Cortex of kidney (tissue), 1 donor: ENCODE measurements around the gene BCL6B.

Source experiments
- DNase-seq: peaks from one replicate; lab custom pipeline; 2025; lab: John Stamatoyannopoulos, UW

Gene BCL6B

DNA sequence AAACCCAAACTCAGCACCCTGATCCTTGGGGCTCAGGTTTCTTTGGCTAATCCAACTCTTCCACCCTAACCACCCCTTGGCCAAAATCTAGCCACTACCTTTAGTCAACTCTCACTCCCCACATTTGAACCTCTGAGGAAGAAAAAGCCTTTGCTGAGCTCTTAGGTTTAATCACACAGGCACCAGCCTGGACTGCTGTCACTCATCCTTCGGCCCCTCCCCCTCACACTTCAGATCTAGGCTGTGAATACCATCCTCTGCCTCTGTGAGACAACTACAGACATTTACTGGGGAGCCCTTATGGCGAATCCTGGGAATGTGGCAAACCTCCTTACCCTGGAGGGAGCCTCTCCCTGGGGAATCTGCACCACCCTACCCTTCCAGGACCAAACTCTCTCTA lies 15.7 kb upstream of the BCL6B start:
- DNase-seq = no peak

DNA sequence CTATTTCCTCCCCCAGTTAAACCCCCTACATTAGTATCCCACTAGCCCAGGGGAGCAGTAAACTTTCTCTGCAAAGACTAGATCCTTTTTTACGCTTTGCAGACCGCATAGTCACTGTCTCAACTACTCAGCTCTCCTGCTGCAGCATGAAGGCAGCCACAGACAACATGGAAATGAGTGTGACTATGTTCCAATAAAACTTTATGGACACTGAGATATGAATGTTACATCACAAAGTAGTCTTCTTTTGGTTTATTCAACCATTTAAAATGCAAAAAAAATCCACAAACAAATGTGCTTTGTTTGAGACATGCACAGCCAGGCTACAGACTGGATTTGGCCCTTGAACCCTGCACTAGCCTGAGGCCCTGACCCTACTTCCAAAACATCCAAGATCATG lies 12.3 kb upstream of the BCL6B start:
- DNase-seq = no peak

GRCh38 chr17:7011415-7011814 lies 11.4 kb upstream of the BCL6B start:
- DNase-seq = no peak

DNA sequence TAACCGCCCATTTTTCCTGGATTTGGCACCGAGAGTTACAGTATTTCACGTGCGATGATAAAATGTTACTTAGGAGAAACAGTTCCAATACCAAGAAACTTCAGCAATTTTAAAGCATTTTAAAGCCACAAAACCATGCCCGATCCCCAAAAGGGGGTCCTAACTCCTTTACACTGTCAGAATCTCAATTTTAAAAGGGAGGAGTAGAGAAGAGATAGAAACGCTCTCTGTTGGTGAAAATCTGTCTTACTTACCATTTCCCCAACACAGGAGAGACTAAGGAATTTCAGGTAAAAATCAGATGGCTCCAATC lies 11.0 kb upstream of the BCL6B start:
- no peak for DNase-seq

- no peak for DNase-seq
These were observed 8.4 kb upstream of the BCL6B start for GRCh38 chr17:7014261-7014994.

DNA sequence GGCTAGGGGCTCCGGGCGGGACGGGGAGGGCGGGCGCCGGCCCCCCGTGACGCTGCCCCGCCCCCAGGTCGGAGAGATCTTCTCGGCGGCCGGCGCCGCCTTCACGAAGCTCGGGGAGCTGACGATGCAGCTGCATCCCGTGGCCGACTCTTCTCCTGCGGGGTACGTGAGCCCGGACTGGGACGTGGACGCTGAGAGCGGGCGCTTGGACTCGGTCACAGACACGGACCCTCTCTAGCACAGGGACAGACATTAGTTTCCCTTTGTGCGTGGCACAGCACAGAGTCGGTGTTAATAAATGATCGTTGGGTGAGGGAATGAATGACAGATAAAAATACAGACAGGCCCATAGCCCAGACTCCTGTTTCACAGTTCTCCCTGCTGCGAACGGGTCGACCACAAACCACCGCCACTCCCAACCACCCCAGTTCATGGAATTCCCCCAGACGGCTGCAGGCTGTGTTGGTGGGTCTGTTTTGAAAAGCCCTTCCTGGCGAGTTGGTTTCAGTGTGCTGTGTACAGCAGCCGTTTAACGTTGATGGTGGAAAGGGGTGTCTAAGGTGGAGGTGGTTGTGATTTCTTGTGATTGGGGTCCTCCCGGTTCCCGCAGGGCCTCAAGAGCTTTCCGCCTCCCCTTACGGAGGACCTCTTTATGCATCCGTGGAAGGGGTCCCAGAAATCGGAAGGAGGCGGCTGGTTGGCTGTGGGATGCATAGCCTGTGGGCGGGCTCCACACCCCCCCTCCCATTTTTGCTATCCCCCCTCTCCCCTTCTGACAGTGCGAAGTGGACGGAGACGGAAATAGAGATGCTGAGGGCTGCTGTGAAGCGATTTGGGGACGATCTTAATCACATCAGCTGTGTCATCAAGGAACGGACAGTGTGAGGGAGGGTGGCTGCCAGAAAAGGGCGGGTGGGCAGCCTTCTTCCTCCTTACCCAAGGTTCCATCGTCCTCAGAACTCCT lies 7.6 kb upstream of the BCL6B start:
- no peak for DNase-seq

- no peak for DNase-seq
These were observed 6.4 kb upstream of the BCL6B start for GRCh38 chr17:7016418-7016817.

DNA sequence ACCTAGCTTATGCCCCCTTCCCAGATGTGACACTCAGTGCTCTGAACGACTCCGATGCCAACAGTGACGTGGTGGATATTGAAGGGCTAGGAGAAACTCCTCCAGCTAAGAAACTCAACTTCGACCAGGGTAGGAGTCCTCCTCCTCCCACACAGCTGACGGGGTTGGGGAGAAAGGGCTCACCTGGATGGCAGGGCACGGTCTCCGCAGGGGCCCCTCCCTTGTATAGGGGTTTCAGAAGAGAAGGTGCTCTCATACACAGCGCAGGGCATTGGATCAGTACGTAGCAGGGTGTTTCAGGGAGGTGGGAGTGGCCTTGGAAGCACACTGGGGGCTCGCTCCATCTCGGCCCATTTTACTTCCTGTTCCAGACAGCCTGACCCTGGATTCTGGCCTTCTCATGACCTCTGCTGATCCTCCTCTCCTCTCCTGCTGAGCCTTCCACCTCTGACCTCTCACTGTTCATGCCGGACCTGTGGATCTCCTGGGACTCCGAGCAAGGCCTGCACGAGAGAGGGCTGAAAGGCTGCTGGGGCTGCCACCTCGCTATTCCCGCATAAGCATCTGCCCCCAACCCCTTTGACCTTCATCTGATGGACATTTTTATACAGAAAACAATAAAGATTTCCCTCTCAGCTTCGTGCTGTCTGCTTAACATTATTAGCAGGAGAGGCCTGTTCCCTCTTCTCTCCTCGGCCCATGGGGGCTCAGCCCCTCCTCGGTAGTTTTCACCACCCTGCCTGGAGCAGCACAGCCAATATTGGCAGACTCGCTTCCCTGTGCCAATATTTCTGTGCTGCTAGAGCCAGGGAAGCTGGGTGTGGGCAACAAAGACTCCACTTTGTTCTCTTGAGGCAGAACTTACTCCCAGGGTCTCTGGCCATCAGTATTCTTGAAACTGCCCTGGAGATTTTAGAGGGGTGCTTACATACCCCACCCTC lies 5.7 kb upstream of the BCL6B start:
- no peak for DNase-seq

GRCh38 chr17:7017827-7018200 lies 5.0 kb upstream of the BCL6B start:
- DNase-seq = no peak

GRCh38 chr17:7018331-7018964 lies 4.4 kb upstream of the BCL6B start:
- no peak for DNase-seq

GRCh38 chr17:7019367-7019766 lies 3.5 kb upstream of the BCL6B start:
- DNase-seq = no peak

DNA sequence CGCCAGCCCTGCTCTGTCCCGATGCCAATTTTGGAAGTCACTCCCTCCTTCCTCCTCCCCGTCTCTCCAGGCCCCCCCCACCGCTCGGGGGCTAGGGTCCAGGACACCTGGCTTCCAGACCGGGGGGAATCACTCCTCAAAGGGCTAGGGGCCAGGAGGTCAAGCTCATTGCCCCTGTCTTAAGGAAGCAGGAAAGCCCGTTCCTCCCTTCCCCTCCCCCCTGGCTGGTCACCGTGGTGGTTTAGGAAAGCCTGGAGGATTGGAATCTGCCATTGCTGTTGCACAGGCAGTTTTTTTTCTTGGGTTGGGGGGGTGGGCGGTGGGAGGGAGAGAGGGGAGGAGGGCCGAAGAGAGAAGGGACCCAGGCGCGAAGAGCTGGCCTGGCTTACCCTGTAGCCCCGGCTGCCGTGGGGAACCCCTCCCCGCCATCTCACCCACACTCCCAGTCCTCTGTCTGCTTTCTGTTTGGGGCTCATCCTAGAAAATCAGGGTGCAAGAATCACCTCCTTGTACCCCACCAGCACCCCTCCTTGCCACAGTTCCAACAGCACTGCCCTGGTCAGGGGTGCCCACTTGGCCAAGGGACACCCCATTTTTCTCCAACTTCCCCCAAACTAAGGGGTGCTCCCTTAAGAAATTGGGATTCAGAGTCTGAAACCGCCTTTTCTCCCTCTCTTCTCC lies 2.9 kb upstream of the BCL6B start:
- DNase-seq = no peak

- DNase-seq = no peak
These were observed 1.8 kb upstream of the BCL6B start for GRCh38 chr17:7020894-7021664.

GRCh38 chr17:7021993-7022778 lies 664 bp upstream of the BCL6B start:
- no peak for DNase-seq

- DNase-seq = peak; percentile 35
These were observed 939 bp downstream of the BCL6B start for GRCh38 chr17:7023576-7024401.

- no peak for DNase-seq
These were observed 1.5 kb downstream of the BCL6B start for GRCh38 chr17:7024402-7024785.

DNA sequence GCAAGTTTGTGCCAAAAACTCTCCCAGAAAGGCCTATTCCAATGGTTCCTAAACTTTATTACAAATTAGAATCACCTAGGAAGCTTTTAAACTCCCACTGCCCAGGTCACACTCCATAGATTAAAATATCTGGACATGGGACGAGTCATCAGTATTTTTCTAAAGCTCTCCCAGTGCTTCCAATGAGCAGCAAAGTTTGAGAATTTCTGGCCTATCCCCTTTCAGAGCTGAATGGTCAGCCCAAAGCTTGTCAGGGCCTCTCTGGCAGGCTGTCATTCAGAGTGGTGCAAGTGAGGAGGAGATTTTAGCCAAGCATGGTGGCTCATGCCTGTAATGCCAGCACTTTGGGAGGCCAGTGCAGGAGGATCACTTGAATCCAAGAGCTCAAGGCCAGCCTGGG lies 2.4 kb downstream of the BCL6B start:
- no peak for DNase-seq

- no peak for DNase-seq
These were observed 3.7 kb downstream of the BCL6B start for GRCh38 chr17:7026471-7027115.
